Upper lobe of right lung (tissue), 1 donor: ENCODE results near the gene TACC2. TPM values are rescaled to one million over a fixed set of nuclear protein-coding genes. Genes with fewer than 3 reads are reported as not detected.

Experiments used
- ATAC-seq: fragments of 200-7000 bp; cut with Tn5 transposase; one replicate; pipeline ENCODE4 v1.9.1; 2020; ENCODE audit warnings: mild to moderate bottlenecking, moderate library complexity
- DNase-seq: peaks from one replicate; pipeline ENCODE4 v3.0.0-alpha.2; 2020
- H3K27ac ChIP-seq: fragments of 200-600 bp; one replicate; pipeline ENCODE4 v1.8.0; 2022
- H3K27me3 ChIP-seq: fragments of 200-600 bp; one replicate; pipeline ENCODE4 v1.8.0; 2022; ENCODE audit warnings: mild to moderate bottlenecking
- H3K36me3 ChIP-seq: fragments of 200-600 bp; one replicate; pipeline ENCODE4 v1.8.0; 2022
- H3K4me1 ChIP-seq: fragments of 200-600 bp; one replicate; pipeline ENCODE4 v1.8.0; 2022
- H3K4me3 ChIP-seq: fragments of 200-600 bp; one replicate; pipeline ENCODE4 v1.8.0; 2022; ENCODE audit warnings: mild to moderate bottlenecking
- H3K9me3 ChIP-seq: fragments of 200-600 bp; one replicate; pipeline ENCODE4 v1.8.0; 2022
- intact Hi-C: fragments of 100-400 bp; cut with DNase I; formaldehyde crosslinking; loops from one replicate; pipeline ENCODE4 v1.11.0; 2022
- total RNA-seq: library from RNA; stranded (reverse); fragmentation: NEBNext Ultra II Directional; extraction: Animal tissue kit (Norgen Biotek cat#: 25700); gene quantifications from one replicate; pipeline ENCODE4 v1.2.1, GENCODE V29; 2021
- TF ChIP-seq, protein P1 (sequence below): fragments of 200-600 bp; IDR thresholded peaks from one replicate; pipeline ENCODE4 v1.8.0; 2022; ENCODE audit warnings: antibody characterized with exemption
- donor health status: DM: no; HTN: yes; CAD: no; lungs with severe emphysema.

The TACC2 gene
- total RNA-seq, 1 donor from 2014 or later: 236 TPM

DNA sequence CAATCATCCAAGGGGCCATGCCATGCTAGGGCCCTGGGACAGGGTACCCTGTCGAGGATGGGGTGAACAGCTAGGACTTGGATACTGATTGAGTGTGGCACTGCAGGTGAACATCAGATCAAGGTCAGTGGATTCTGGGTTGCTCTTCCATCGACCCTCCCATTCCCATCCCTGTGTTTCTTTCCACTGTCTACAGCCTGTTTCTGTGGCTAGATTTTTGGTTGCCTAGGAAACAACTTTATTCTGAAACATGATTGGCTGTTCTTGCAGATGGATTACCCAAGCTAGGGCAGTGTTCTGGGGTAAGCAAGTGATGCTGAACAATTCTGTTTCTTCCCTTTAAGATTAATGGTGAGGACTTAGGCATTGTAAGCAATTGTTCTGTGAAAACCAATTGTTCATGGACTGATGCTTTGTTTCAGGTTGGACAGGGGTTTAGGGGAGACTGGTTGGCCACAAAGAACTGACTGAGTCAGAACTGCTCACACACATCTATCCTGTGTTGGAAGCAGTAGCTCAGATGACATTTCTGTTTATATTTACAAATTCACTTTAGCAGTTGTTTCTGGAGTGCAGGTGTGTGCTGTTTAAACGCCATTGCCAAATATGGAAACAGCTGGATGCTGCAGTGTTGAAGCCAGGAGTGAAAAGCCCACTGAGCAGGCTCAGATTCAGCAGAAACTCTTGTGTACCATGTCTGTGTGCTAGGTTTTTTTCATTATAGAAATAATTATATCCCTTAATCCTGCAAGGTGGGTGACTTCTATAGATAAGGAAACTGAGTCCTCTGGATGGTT is 179.8 kb downstream of the TACC2 start:
- DNase-seq: no peak
- Histone ChIP-seq H3K27me3 (no peaks in the 10 kb centered on the region), H3K4me1 (peaks cover 19% of the 10 kb centered on the region), H3K4me3 (no peak overlapping the region), H3K9me3 (no peaks in the 10 kb centered on the region), H3K27ac (no peak overlapping the region), H3K36me3 (peaks cover 13% of the 10 kb centered on the region)
- TF ChIP-seq, protein P1, sequence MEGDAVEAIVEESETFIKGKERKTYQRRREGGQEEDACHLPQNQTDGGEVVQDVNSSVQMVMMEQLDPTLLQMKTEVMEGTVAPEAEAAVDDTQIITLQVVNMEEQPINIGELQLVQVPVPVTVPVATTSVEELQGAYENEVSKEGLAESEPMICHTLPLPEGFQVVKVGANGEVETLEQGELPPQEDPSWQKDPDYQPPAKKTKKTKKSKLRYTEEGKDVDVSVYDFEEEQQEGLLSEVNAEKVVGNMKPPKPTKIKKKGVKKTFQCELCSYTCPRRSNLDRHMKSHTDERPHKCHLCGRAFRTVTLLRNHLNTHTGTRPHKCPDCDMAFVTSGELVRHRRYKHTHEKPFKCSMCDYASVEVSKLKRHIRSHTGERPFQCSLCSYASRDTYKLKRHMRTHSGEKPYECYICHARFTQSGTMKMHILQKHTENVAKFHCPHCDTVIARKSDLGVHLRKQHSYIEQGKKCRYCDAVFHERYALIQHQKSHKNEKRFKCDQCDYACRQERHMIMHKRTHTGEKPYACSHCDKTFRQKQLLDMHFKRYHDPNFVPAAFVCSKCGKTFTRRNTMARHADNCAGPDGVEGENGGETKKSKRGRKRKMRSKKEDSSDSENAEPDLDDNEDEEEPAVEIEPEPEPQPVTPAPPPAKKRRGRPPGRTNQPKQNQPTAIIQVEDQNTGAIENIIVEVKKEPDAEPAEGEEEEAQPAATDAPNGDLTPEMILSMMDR: no peak
- ATAC-seq: no peak
- intact Hi-C loops: no loop called here

DNA sequence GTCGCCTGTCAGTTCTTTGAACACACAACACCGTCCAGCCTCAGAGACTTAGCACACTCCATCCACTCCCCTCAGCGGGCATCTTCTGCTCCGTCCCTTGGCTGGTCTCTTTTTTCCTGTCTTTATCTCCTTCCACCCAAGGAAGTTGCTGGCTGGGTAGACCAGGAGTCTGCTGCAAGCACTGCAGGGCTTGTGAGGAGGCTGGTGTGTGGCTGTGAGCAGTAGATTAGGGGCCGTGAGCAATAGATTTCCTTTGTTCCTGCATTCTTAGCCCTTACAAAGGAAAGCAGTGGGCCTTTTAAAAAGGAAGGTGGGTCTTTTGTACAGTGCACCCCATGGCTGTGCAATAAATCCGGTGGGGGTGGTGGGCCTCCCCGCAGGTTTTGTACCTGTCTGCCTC is 181.8 kb downstream of the TACC2 start:
- Histone ChIP-seq H3K4me1 (peaks cover 19% of the 10 kb centered on the region), H3K27me3 (no peaks in the 10 kb centered on the region), H3K4me3 (no peak overlapping the region), H3K9me3 (no peaks in the 10 kb centered on the region), H3K36me3 (peaks cover 13% of the 10 kb centered on the region), H3K27ac (no peak overlapping the region)
- intact Hi-C loops: no loop called here
- DNase-seq: no peak
- ATAC-seq: no peak
- TF ChIP-seq, protein P1: no peak

DNA sequence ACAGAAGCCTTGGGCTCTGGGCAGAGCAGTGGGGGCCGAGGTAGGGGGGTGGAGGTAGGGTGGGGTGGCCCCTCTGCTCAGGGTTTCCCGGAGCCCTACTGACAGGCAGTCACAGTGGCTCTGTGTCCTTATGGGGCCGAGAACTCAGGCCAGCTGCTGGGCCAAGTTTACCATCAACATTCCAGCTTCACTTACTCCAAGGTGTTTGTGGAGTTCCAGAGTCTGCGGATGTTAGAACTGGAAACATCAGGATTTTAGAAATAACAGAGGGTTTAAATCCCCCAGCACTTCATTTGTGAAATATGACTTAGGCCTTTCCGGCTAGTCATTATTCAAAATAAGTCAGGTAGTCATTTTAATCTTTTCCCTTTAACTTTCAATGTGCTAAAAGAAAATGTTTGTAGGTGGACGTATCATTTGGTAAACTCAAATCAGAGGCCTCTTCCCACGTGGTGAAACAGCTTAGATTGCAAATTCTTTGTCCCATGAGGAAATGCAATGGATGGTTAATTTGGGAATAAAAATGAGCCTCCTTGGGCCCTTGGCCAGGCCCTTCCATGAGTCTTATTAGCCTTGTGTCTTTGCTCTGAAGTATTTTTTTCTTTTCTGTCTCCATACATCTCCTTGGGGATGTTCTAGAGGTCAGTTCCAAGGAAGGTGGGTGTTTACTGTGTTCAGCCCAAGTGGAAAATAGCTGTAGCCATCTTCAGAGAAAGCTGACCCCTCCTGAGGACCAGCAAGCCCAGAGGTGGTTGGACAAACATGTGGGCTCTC is 182.5 kb downstream of the TACC2 start:
- TF ChIP-seq, protein P1: no peak
- intact Hi-C loops: no loop called here
- H3K9me3 ChIP-seq: no peaks in the 10 kb centered on the region
- ATAC-seq (peak; percentile 2), DNase-seq (peak; percentile 34)
- H3K27me3 ChIP-seq: no peaks in the 10 kb centered on the region
- H3K27ac ChIP-seq: no peak overlapping the region
- H3K4me3 ChIP-seq: no peak overlapping the region
- peaks cover 13% of the 10 kb centered on the region for H3K36me3 ChIP-seq
- peaks cover 19% of the 10 kb centered on the region for H3K4me1 ChIP-seq

DNA sequence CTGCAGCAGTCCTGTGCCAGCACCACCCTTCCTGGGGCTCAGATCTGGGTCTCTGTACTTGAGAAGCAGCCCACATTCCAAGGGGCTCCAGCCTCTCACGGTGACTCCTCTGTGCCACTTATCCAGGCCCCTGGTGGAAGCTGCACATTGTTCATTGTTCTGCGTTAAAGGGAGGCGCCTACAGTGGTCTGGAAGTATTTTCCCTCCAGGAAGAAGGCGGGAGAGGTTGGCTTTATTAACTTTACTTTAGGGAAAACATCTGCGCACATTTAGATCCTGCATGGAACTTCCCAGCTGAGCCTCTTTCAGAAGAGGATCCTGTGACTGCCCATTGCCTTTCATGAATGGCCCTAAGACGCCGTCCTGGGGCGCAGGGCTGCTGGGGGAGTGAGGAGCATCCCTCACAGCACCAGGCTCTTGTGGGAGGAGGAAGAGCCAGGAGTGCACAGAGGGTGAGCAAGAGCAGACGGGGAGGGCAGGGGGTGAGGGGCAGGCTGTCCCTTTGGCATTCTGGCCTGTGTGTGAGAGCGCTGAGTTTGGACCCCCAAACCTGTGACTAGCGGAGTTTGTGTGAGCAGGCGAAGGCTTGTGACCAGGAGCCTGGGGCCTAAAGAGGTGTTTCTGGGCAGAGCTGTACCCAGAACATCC is 183.5 kb downstream of the TACC2 start:
- peaks cover 19% of the 10 kb centered on the region for H3K4me1 ChIP-seq
- no peak for ATAC-seq
- H3K4me3 ChIP-seq: no peak overlapping the region
- H3K9me3 ChIP-seq: no peaks in the 10 kb centered on the region
- H3K27ac ChIP-seq: no peak overlapping the region
- TF ChIP-seq, protein P1: no peak
- H3K27me3 ChIP-seq: no peaks in the 10 kb centered on the region
- peak; percentile 47 for DNase-seq
- intact Hi-C loops: no loop called here
- H3K36me3 ChIP-seq: peaks cover 13% of the 10 kb centered on the region

DNA sequence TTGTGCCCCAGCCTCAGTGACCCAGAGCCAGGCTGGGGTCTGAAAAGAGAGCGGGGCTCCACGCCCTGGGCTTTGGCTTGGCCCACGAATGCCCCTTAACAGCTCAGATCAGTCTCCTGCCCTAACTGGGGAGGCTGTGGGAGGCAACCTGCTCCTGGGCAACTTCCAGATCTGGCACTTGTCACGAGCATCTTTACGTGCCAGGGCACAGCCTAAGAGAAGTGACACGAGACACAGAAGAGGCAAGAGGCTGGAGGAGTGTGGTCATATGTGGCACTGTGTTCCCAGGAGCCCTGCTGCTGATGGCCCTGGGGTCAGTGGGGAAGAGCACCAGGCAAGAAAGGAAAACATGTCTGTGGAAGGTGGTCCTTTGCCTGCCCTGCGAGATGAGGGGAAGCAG is 184.4 kb downstream of the TACC2 start:
- intact Hi-C loops: no loop called here
- DNase-seq: peak; percentile 54
- H3K27ac ChIP-seq: no peak overlapping the region
- peaks cover 4% of the 10 kb centered on the region for H3K36me3 ChIP-seq
- H3K4me1 ChIP-seq: peaks cover 19% of the 10 kb centered on the region
- TF ChIP-seq, protein P1: no peak
- no peaks in the 10 kb centered on the region for H3K9me3 ChIP-seq
- peak; percentile 16 for ATAC-seq
- no peak overlapping the region for H3K4me3 ChIP-seq
- H3K27me3 ChIP-seq: no peaks in the 10 kb centered on the region
